Spleen (tissue), 11 donors: Measurements from ENCODE around the gene CNTNAP2. TPM values are rescaled to one million over a fixed set of nuclear protein-coding genes. Genes with fewer than 3 reads are reported as not detected.

Experiments used
- DNase-seq: peaks from one replicate; pipeline ENCODE4 v3.0.0-alpha.2; 2020
- H3K27ac ChIP-seq, 8 donors: fragments of 200-600 bp; sonication (generic) in 7 of 8; 1 replicate in 4 of 8; 2 replicates in 4 of 8; pipeline versions ENCODE4 v1.5.0 to v1.8.0; 2016 to 2021; ENCODE audit warnings: inconsistent platforms in 4 of 8, mild to moderate bottlenecking in 4 of 8, moderate library complexity in 1 of 8
- H3K27me3 ChIP-seq, 7 donors: fragments of 200-600 bp; sonication (generic) in 6 of 7; replicated peaks in 1 of 7; 1 replicate in 4 of 7; 2 replicates in 3 of 7; pipeline versions ENCODE4 v1.5.0 to v1.8.0; 2016 to 2021; ENCODE audit warnings: inconsistent platforms in 3 of 7, mild to moderate bottlenecking in 1 of 7
- H3K36me3 ChIP-seq, 6 donors: fragments of 200-600 bp; sonication (generic) in 5 of 6; 1 replicate in 4 of 6; 2 replicates in 2 of 6; pipeline versions ENCODE4 v1.5.0 to v1.8.0; 2016 to 2021; ENCODE audit warnings: inconsistent platforms in 2 of 6
- H3K4me1 ChIP-seq, 6 donors: fragments of 200-600 bp; sonication (generic) in 5 of 6; 1 replicate in 3 of 6; 2 replicates in 3 of 6; pipeline versions ENCODE4 v1.5.0 to v1.8.0; 2016 to 2021; ENCODE audit warnings: inconsistent platforms in 3 of 6
- H3K4me3 ChIP-seq, 8 donors: fragments of 200-600 bp; sonication (generic) in 7 of 8; 1 replicate in 4 of 8; 2 replicates in 4 of 8; pipeline versions ENCODE4 v1.5.0 to v1.8.0; 2016 to 2021; ENCODE audit warnings: inconsistent platforms in 4 of 8, mild to moderate bottlenecking in 4 of 8, moderate library complexity in 2 of 8
- H3K9me3 ChIP-seq, 8 donors: fragments of 200-600 bp; sonication (generic) in 7 of 8; 1 replicate in 4 of 8; 2 replicates in 4 of 8; pipeline versions ENCODE4 v1.5.0 to v1.8.0; 2016 to 2021; ENCODE audit warnings: inconsistent platforms in 4 of 8
- POLR2A ChIP-seq, 3 donors: fragments of 450-650 bp; IDR thresholded peaks; one replicate each; pipeline ENCODE4 v1.5.1; 2017; ENCODE audit warnings: antibody characterized with exemption in 3 of 3, mild to moderate bottlenecking in 1 of 3
- POLR2AphosphoS5 ChIP-seq, 3 donors: sonication (generic); formaldehyde crosslinking; IDR thresholded peaks; one replicate each; pipeline ENCODE4 v1.5.1; 2017; ENCODE audit warnings: antibody characterized with exemption in 3 of 3
- WGBS, 5 donors: extraction: QIAGEN DNeasy Blood & Tissue Kit in 3 of 5; methylation state at CpG; one replicate each; pipeline versions ENCODE4 v1.1.5 to v1.1.7; 2013 to 2018; 5-methylcytosine and 5-hydroxymethylcytosine counted together
- intact Hi-C: fragments of 100-400 bp; cut with DNase I; formaldehyde crosslinking; loops from one replicate; pipeline ENCODE4 v1.15.0; 2023; ENCODE audit warnings: low total_unique reads
- polyA plus RNA-seq, 3 donors: library from polyadenylated mRNA; stranded (reverse); fragments of 200-250 nt; gene quantifications; one replicate each; pipeline ENCODE4 v1.2.1, GENCODE V29; 2013
- total RNA-seq, 7 donors: library from RNA; depleted of rRNA in 3 of 7; stranded (reverse); fragments of >200 nt in 3 of 7; fragmentation: NEBNext Ultra II Directional in 4 of 7; extraction: Animal tissue kit (Norgen Biotek cat#: 25700) in 4 of 7; gene quantifications; one replicate each; pipeline versions ENCODE4 v1.1.0 to v1.2.1, GENCODE V29; 2016 to 2021
- TF ChIP-seq, protein P1 (sequence below), 11 experiments: fragments of 200-600 bp in 7 of 11; fragments of 450-650 bp in 4 of 11; sonication (generic) in 4 of 11; IDR thresholded peaks in 8 of 11; conservative IDR thresholded peaks in 3 of 11; 1 replicate in 7 of 11; 2 replicates in 4 of 11; pipeline versions ENCODE4 v1.4.0 to v1.8.0; 2016 to 2021; ENCODE audit warnings: antibody characterized with exemption in 11 of 11, inconsistent platforms in 4 of 11, mild to moderate bottlenecking in 1 of 11
- donor health status: healthy with polysubstance abuse.
- donor health status: DM: no; HTN: no; CAD: no; lungs with moderate emphysema.
- donor health status: DM: no; HTN: no; CAD: no.
- donor health status: Bipolar disorder and iron deficiency.
- donor health status: healthy.
- donor health status: DM: no; HTN: no; CAD: no.
- donor health status: DM: yes; HTN: yes; CAD: no.

CNTNAP2 gene
- total and polyA plus RNA-seq, 10 donors = 0.13 to 2.0 (median 0.82) TPM

DNA sequence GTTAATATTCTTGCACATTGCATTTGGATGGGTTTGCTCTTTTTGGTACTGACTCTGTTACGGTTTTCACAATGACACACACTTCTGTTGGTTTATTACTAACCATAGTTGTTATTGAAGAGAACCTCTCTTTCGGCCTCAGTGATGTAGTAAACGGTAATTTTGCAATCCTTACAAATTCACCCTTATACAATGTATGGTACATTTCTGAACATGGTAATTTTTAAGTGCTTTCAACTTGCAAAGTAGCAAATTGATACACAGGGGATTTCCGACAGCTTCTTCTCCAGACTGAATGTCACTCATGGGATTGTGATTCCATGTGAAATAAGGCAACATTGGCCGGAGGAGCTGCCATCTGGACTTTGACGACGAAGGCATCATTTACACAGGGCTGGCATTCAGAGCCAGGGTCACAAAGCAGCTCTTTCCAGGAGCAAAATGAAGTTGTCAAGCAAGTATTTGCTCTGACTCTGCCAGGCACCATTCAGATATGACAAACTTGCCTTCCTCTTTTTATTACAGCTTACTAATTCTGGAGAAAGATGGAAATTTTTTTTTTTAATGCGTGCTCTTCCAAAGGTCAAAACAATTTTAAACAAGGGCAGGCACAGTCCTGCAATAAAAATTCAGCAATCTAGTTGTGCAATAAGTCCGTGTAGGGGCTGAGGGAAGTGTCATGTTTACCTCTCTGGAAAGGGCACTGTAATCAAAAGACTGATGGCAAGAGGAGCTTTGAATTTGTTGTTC lies 1762.5 kb downstream of the CNTNAP2 start:
- no peak for DNase-seq
- no peaks in the 10 kb centered on the region for H3K36me3 ChIP-seq
- no peaks in the 10 kb centered on the region for H3K4me1 ChIP-seq
- H3K27ac ChIP-seq = no peak overlapping the region
- no peaks in the 10 kb centered on the region for H3K27me3 ChIP-seq
- intact Hi-C loops = no loop called here
- TF ChIP-seq, protein P1, sequence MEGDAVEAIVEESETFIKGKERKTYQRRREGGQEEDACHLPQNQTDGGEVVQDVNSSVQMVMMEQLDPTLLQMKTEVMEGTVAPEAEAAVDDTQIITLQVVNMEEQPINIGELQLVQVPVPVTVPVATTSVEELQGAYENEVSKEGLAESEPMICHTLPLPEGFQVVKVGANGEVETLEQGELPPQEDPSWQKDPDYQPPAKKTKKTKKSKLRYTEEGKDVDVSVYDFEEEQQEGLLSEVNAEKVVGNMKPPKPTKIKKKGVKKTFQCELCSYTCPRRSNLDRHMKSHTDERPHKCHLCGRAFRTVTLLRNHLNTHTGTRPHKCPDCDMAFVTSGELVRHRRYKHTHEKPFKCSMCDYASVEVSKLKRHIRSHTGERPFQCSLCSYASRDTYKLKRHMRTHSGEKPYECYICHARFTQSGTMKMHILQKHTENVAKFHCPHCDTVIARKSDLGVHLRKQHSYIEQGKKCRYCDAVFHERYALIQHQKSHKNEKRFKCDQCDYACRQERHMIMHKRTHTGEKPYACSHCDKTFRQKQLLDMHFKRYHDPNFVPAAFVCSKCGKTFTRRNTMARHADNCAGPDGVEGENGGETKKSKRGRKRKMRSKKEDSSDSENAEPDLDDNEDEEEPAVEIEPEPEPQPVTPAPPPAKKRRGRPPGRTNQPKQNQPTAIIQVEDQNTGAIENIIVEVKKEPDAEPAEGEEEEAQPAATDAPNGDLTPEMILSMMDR (IDR thresholded peaks at IDR 0.05 in 8 of 11, conservative IDR thresholded peaks at IDR 0.05 in 3 of 11) = no peak
- TF ChIP-seq POLR2A (IDR thresholded peaks at IDR 0.05) (no peak), POLR2AphosphoS5 (IDR thresholded peaks at IDR 0.05) (no peak)
- WGBS, 5 donors = 52 to 78% (median 65%) methylated on average over 9 of the region's 9 CpGs
- H3K9me3 ChIP-seq = peaks cover 0 to 4% (median 0%) of the 10 kb centered on the region in 8 donors
- no peak overlapping the region for H3K4me3 ChIP-seq

DNA sequence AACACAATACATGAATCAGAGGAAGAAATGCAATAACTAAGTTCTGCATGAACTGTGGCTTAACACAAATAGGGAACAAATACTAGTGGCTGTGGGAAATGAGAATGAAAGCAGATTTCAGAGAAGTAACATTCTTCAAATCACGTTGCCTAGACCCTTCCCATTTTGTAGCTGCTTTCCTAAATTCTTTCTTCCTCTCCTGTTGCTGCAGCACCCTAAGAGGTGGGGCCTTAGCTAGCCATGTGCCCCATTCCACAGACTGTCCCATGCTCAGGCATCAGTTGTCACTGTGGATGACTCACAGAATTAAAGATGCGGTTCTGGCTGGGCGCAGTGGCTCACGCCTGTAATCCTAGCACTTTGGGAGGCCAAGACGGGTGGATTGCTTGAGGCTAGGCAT lies 1769.3 kb downstream of the CNTNAP2 start:
- Histone ChIP-seq H3K4me1 (no peaks in the 10 kb centered on the region), H3K4me3 (no peak overlapping the region), H3K27me3 (no peaks in the 10 kb centered on the region), H3K27ac (no peak overlapping the region), H3K36me3 (no peaks in the 10 kb centered on the region), H3K9me3 (no peaks in the 10 kb centered on the region)
- DNase-seq = no peak
- intact Hi-C loops = no loop called here
- WGBS, 5 donors = 77 to 88% (median 80%) methylated on average over 5 of the region's 5 CpGs
- TF ChIP-seq, protein P1 (IDR thresholded peaks at IDR 0.05 in 8 of 11, conservative IDR thresholded peaks at IDR 0.05 in 3 of 11) = no peak
- no peak for TF ChIP-seq POLR2A (IDR thresholded peaks at IDR 0.05)
- TF ChIP-seq POLR2AphosphoS5 (IDR thresholded peaks at IDR 0.05) = no peak

DNA sequence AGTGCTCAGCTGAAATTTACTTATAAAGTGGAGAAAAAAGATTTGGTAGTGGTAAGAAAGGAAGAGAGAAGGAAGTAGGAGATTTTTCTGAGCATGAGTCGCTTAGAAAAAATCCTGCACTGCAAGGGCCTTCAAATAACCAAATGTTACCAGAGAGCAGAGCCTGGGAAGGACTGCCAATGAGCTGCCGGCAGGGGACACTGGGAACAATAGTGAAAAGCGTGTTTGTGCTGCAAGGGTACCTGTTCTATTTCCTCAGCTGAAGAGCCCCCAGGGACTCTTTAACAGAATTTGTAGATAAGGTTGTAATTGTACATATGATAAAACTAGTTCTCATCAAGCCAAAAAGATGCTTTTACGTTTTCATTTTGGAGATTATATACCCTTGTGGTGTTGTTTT lies 1777.7 kb downstream of the CNTNAP2 start:
- Histone ChIP-seq H3K27me3 (no peaks in the 10 kb centered on the region), H3K4me1 (no peaks in the 10 kb centered on the region), H3K27ac (no peak overlapping the region), H3K36me3 (no peaks in the 10 kb centered on the region), H3K4me3 (no peak overlapping the region), H3K9me3 (peaks cover 0 to 3% (median 0%) of the 10 kb centered on the region in 8 donors)
- no peak for TF ChIP-seq POLR2AphosphoS5 (IDR thresholded peaks at IDR 0.05)
- TF ChIP-seq POLR2A (IDR thresholded peaks at IDR 0.05) = no peak
- TF ChIP-seq, protein P1 (IDR thresholded peaks at IDR 0.05 in 8 of 11, conservative IDR thresholded peaks at IDR 0.05 in 3 of 11) = no peak
- intact Hi-C loops = no loop called here
- no peak for DNase-seq
- WGBS, 5 donors = 65 to 86% (median 73%) methylated on average over 4 of the region's 4 CpGs

DNA sequence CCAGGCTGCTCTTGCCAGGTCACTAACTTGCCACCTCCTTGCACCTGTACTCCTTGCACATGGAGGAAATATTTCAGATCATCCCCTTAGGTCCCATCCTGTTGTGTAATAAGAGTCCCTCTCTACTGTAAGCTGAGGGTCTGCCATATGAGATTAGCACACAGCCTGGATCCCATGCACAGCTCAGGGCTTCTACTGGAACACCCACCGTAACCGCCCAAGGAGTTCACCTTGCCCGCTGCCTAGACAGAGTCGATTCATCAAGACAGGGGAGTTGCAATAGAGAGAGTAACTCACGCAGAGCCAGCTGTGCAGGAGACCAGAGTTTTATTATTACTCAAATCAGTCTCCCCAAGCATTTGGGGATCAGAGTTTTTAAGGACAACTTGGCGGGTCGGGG lies 1779.5 kb downstream of the CNTNAP2 start:
- no peaks in the 10 kb centered on the region for H3K4me1 ChIP-seq
- DNase-seq = no peak
- H3K27ac ChIP-seq = no peak overlapping the region
- H3K36me3 ChIP-seq = no peaks in the 10 kb centered on the region
- H3K4me3 ChIP-seq = no peak overlapping the region
- H3K9me3 ChIP-seq = peaks cover 0 to 3% (median 0%) of the 10 kb centered on the region in 8 donors
- WGBS, 5 donors = 82 to 96% (median 93%) methylated on average over 7 of the region's 7 CpGs
- H3K27me3 ChIP-seq = no peaks in the 10 kb centered on the region
- intact Hi-C loops = no loop called here
- TF ChIP-seq POLR2A (IDR thresholded peaks at IDR 0.05) = no peak
- TF ChIP-seq, protein P1 (IDR thresholded peaks at IDR 0.05 in 8 of 11, conservative IDR thresholded peaks at IDR 0.05 in 3 of 11) = no peak
- no peak for TF ChIP-seq POLR2AphosphoS5 (IDR thresholded peaks at IDR 0.05)
